HCT116 (cell line): Measurements from ENCODE around the gene EIF4ENIF1.

Experiments
- ATF3 ChIP-seq: IDR thresholded peaks from 2 replicates; pipeline ENCODE4 v1.6.1; 2012
- CBX3 ChIP-seq: IDR thresholded peaks from 2 replicates; pipeline ENCODE4 v1.6.1; 2012; ENCODE audit warnings: low read depth
- CTCF ChIP-seq, 3 experiments: fragments of 200-600 bp in 1 of 3; sonication (generic) in 1 of 3; IDR thresholded peaks in 2 of 3; conservative IDR thresholded peaks in 1 of 3; 2 replicates each; pipeline ENCODE4 v1.5.1; 2012 to 2017; ENCODE audit warnings: low read depth in 2 of 3, low read length in 2 of 3, antibody characterized with exemption in 1 of 3, borderline replicate concordance in 1 of 3, control low read depth in 1 of 3, mild to moderate bottlenecking in 1 of 3, mixed read lengths in 1 of 3, mixed run types in 1 of 3, moderate library complexity in 1 of 3; ENCODE audit not compliant: insufficient read depth in 1 of 3
- EZH2 ChIP-seq: fragments of 200-600 bp; sonication (generic); IDR thresholded peaks from 2 replicates; pipeline ENCODE4 v1.6.1; 2017; ENCODE audit warnings: antibody characterized with exemption, mixed run types
- MAX ChIP-seq: IDR thresholded peaks from 2 replicates; pipeline ENCODE4 v1.6.1; 2012
- POLR2A ChIP-seq: IDR thresholded peaks from 2 replicates; pipeline ENCODE4 v1.7.0; 2011; ENCODE audit warnings: borderline replicate concordance; ENCODE audit not compliant: insufficient read depth, insufficient read length; ENCODE audit errors: extremely low read depth
- POLR2AphosphoS5 ChIP-seq: IDR thresholded peaks from 2 replicates; pipeline ENCODE4 v1.6.1; 2011; ENCODE audit warnings: mild to moderate bottlenecking, low read depth, low read length, moderate library complexity
- RAD21 ChIP-seq: IDR thresholded peaks from 2 replicates; pipeline ENCODE4 v1.6.1; 2012; ENCODE audit warnings: low read depth, mild to moderate bottlenecking
- REST ChIP-seq: IDR thresholded peaks from 2 replicates; pipeline ENCODE4 v1.6.1; 2012; ENCODE audit warnings: low read depth
- SIN3A ChIP-seq: IDR thresholded peaks from 2 replicates; pipeline ENCODE4 v1.6.1; 2012; ENCODE audit warnings: low read depth
- TCF7L2 ChIP-seq: IDR thresholded peaks from 2 replicates; pipeline ENCODE4 v1.7.0; 2011; ENCODE audit warnings: borderline replicate concordance, inconsistent platforms; ENCODE audit not compliant: insufficient read depth, insufficient read length; ENCODE audit errors: extremely low read depth
- YY1 ChIP-seq: IDR thresholded peaks from 2 replicates; pipeline ENCODE4 v1.6.1; 2011; ENCODE audit warnings: low read length, low read depth, moderate library complexity, mild to moderate bottlenecking; ENCODE audit not compliant: insufficient replicate concordance; ENCODE audit errors: extremely low read depth

- TF ChIP-seq REST = no peak
- no peak for TF ChIP-seq TCF7L2
- TF ChIP-seq SIN3A = no peak
- TF ChIP-seq CTCF (IDR thresholded peaks at IDR 0.05 in 2 of 3, conservative IDR thresholded peaks at IDR 0.05 in 1 of 3; ENCODE audit: borderline replicate concordance in 1 of 3, insufficient read depth in 1 of 3, low read depth in 2 of 3, low read length in 2 of 3) = no peak
- TF ChIP-seq POLR2A = no peak
- TF ChIP-seq ATF3 = no peak
- no peak for TF ChIP-seq POLR2AphosphoS5
- no peak for TF ChIP-seq EZH2
- no peak for TF ChIP-seq CBX3
- TF ChIP-seq MAX = no peak
- TF ChIP-seq RAD21 = no peak
- TF ChIP-seq YY1 = no peak
Observed at GRCh38 chr22:31398231-31398630, 91.4 kb downstream of the EIF4ENIF1 start.
